Measurements from ENCODE around the gene MGAT4C.
"Not testable (repeated sequence)": the region's sequence is repeated elsewhere in the genome, so short reads cannot be mapped to it uniquely, and the experiment has no call there.

The MGAT4C gene

GRCh38 chr12:86256163-86256562, at the start of gene MGAT4C:
TSS of gene MGAT4C (minus strand) at chr12:86256391.
- DNase-seq, result no peak

DNA sequence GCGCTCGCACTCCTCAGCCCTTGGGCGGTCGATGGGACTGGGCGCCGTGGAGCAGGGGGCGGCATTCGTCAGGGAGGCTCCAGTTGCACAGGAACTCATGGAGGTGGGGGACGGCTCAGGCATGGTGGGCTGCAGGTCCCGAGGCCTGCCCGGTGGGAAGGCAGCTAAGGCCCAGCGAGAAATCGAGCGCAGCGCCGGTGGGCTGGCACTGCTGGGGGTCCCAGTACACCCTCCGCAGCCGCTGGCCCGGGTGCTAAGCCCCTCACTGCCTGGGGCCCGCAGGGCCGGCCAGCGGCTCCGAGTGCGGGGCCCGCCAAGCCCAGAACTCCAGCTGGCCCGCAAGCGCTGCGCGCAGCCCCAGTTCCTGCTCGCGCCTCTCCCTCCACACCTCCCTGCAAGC, 40.2 kb upstream of the MGAT4C start:
- not testable (repeated sequence) for DNase-seq

DNA sequence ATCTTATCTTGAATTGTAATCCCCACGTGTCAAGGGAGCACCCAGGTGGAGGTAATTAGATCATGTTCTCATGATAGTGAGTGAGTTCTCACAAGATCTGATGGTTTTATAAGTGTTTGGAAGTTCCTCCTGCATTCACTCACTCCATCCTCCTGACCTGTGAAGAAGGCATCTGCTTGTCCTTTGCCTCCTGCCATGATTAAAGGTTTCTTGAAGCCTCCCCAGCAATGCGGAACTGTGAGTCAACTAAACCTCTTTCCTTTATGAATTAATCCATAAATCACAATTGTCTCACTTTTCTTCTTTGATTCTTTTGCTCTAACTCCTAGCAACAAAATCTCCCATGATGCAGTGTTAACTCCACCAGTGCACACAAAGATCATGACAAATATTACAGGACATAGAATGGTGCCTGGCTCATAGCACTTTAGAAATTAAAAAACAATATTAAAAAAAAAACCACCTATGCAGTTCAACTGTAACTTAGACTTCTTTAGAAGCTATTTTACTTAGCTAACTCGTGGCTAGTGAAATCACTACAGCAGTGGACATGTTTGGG, 37.6 kb upstream of the MGAT4C start:
- DNase-seq, result no peak

DNA sequence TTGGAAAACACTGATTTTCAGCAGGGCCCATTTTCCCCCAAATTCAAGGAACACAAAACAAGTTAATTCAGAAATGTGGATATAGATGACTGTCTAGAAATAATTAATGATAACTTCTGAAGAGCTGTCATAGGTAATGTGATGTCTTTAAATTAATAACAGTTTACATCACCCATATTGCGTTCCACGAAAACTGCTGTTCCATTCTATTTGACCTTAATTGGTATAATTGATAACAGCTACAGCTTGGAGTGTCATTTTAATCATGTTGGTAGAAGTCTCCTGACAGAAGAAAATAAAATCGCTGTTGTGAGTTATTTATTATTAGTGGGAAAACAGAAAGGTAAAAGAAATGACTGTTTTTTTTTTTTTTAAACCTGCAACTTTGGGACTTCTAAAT, 36.3 kb upstream of the MGAT4C start:
- no peak for DNase-seq

- no peak for DNase-seq
Measured at GRCh38 chr12:86290615-86291014, 34.4 kb upstream of the MGAT4C start.

GRCh38 chr12:86286119-86286518, 29.9 kb upstream of the MGAT4C start:
- DNase-seq, result no peak

DNA sequence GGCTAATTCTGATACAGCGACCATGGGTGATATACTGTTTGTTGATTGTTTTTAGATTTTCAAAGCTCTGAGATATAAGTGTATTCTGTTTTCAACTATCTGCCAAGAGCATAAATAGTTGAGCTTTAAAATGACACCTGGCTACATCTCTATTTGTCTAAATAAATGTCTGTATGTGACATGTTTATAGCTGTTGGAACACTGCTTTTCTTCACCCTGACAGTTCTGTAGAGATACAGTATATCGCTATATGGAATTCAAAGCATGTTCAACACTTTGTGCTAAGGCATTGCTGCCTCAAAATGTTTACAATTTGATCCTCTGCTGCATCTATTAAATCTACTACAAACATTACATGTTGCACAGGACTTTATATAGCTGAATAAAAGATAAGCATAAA, 27.4 kb upstream of the MGAT4C start:
- no peak for DNase-seq

GRCh38 chr12:86275356-86275755, 19.2 kb upstream of the MGAT4C start:
- DNase-seq, result no peak

- DNase-seq, result no peak
Measured at GRCh38 chr12:86265329-86265695, 9.1 kb upstream of the MGAT4C start.

- no peak for DNase-seq
Measured at GRCh38 chr12:86264451-86265328, 8.5 kb upstream of the MGAT4C start.

DNA sequence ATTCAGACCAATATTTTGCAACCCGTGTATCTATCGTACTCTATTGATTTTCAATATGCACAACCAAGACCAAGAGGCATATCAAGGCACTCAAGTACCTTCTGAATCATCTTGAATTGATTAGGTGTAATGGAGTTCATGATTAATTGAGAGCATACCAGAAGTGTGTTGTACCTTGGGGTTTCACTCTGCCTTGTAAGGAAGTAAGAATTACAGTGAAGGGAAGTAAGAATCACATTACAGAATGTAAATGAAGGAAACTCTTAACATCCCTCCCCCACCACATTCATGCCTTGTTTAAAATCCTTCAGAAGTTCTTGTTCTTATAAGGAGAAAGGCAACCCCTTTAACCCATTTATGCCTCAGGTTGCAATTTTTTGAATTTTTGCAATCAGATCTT, 5.4 kb upstream of the MGAT4C start:
- DNase-seq, result no peak

- no peak for DNase-seq
Measured at GRCh38 chr12:86261142-86261541, 5.0 kb upstream of the MGAT4C start.

GRCh38 chr12:86260183-86260582, 4.0 kb upstream of the MGAT4C start:
- no peak for DNase-seq

- DNase-seq, result no peak
Measured at GRCh38 chr12:86257134-86257533, 943 bp upstream of the MGAT4C start.

DNA sequence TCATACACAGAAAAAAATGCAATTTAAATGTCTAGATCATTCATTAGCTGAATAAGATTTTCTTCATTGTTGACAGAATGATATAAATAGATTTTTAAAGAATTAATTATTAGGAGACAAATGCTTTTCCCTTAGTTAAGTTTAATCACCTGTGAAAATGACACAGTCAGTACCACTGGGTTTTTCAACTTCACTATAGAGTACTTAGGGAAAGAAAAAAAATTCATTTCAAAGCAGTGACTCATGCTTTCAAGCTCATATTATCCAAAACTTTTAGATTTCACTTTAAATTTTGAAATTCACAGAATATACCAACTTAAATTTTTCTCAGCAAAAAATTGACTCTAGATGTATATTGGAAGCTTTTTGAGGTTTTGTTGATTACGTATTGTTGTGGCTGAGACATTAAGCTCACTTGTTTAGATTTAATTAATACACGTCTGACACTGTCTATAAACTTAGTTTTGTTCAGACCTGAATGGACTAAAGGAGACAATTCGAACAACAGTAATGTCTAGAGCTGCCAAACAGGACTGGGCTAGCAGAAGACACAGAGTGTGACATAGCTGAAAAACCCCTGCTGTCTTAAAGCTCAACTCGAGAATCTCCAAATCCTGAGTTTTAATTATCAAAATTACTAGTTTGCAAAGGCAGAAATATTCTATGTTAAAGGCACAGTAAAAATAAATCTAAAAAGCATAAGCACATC, 1.6 kb downstream of the MGAT4C start:
- no peak for DNase-seq

- no peak for DNase-seq
Measured at GRCh38 chr12:86249851-86250250, 6.3 kb downstream of the MGAT4C start.

- no peak for DNase-seq
Measured at GRCh38 chr12:86249276-86249675, 6.9 kb downstream of the MGAT4C start.

DNA sequence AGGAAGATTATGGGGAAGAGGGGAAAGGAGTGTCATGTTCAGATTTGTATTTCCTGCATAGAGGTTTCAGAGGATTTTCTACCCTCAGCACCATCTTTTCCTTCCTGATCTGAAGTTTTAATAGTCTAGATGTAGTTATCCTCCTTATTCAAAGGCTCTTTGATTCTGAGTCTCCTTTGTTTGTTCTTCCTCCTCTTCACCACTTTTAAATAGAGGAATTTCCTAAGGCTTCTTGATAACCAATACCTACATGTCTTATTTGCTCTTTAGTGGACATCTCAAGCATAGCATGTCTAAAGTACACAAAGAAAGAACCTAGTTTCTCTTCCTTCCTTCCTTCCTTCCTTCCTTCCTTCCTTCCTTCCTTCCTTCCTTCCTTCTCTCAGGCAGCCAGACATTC, 8.3 kb downstream of the MGAT4C start:
- DNase-seq, result no peak

- DNase-seq, result no peak
Measured at GRCh38 chr12:86241600-86241999, 14.6 kb downstream of the MGAT4C start.

- DNase-seq, result no peak
Measured at GRCh38 chr12:86234316-86234855, 21.8 kb downstream of the MGAT4C start.

DNA sequence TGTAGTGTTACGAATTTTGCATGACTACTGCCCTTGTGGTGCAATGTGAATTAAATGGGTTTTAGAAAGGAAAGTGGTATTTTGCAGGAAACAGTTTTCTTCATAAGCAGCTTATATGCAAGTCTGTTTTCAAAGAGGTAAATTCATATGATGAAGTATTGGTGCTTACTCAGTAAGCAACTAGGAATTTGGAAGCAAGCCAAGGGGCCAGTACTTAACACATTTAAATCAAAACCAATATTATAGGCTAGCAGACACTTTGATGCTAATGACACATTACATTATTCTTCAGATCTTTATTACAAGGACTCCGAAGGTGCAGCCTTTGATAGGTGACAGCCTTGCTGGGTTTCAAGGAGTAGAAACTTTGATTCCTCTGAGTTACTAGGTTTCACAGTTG, 23.1 kb downstream of the MGAT4C start:
- DNase-seq, result no peak

DNA sequence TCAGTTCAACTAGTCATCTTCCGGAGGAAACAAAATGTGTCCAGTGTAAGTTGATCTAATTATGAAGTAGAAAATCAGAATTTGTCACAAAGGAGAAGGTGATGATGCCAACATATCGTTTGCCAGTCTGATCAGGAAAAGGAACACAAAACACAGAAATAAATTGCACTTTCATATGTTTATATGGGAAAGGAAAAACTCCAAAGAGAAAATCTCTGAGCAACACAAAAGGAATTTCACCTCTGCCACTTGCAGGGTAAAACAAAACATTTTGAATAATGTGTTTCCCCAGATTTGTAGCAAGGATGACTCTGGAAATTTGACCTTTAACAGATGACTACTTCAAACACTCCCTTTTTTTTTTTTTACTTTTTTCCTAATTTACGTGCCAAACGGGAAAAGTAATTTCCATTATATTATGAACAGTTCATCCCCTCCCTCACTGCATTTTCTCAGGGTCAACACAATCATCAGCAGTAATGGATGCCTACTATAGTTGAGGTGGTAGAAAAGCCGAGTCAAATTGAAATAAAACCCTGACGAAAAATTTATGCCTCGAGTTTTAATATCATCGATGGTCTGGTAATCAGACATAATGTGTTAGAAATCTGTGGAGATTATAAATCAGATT, 25.6 kb downstream of the MGAT4C start:
- no peak for DNase-seq

DNA sequence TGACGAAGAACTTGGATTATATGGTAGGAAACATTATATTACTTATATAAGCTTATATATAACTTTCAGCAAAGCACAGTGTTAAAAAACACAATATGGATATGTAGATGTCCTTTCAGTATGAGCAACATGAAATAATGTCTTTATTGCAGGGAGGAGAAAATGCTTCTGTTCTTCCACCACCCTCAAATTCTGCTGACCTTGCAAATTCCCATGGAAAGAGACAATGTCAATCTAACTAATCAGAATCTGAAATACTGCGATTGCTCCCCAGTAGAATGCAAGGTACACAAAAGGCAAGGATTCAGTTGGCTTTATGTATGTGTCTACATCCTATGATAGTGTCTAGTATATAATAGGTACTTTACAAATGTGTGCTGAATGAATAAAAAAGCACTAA, 26.4 kb downstream of the MGAT4C start:
- DNase-seq, result no peak

Data from right forelimb (tissue), 1 donor.